HG02852 (cell line): Measurements from ENCODE around the gene UQCR10.
"Not testable (repeated sequence)": the region's sequence is repeated elsewhere in the genome, so short reads cannot be mapped to it uniquely, and the experiment has no call there.

Experiments
- ATAC-seq: cut with Tn5 transposase; IDR thresholded peaks from one replicate; pipeline ENCODE4 v1.9.1; 2021; ENCODE audit warnings: mild to moderate bottlenecking, moderate library complexity; ENCODE audit not compliant: unreplicated experiment

Gene UQCR10

GRCh38 chr22:29737251-29738117, 29.7 kb upstream of the UQCR10 start:
- no peak for ATAC-seq

- ATAC-seq: no peak
Measured at GRCh38 chr22:29738118-29738815, 28.9 kb upstream of the UQCR10 start.

- no peak for ATAC-seq
Measured at GRCh38 chr22:29739346-29739875, 27.8 kb upstream of the UQCR10 start.

- ATAC-seq: no peak
Measured at GRCh38 chr22:29740216-29740615, 27.0 kb upstream of the UQCR10 start.

- ATAC-seq: no peak
Measured at GRCh38 chr22:29741926-29742325, 25.2 kb upstream of the UQCR10 start.

GRCh38 chr22:29742326-29742725, 24.8 kb upstream of the UQCR10 start:
- no peak for ATAC-seq

- ATAC-seq: no peak
Measured at GRCh38 chr22:29744902-29745301, 22.3 kb upstream of the UQCR10 start.

- no peak for ATAC-seq
Measured at GRCh38 chr22:29747832-29748231, 19.3 kb upstream of the UQCR10 start.

GRCh38 chr22:29748248-29748893, 18.8 kb upstream of the UQCR10 start:
- no peak for ATAC-seq

GRCh38 chr22:29750029-29750428, 17.1 kb upstream of the UQCR10 start:
- ATAC-seq: no peak

- ATAC-seq: no peak
Measured at GRCh38 chr22:29750559-29751538, 16.3 kb upstream of the UQCR10 start.

- ATAC-seq: no peak
Measured at GRCh38 chr22:29751669-29752068, 15.5 kb upstream of the UQCR10 start.

GRCh38 chr22:29753808-29754657, 13.1 kb upstream of the UQCR10 start:
- no peak for ATAC-seq

- not testable (repeated sequence) for ATAC-seq
Measured at GRCh38 chr22:29754658-29755395, 12.3 kb upstream of the UQCR10 start.

GRCh38 chr22:29755889-29756288, 11.3 kb upstream of the UQCR10 start:
- ATAC-seq: no peak

GRCh38 chr22:29756341-29756740, 10.8 kb upstream of the UQCR10 start:
- ATAC-seq: no peak

- no peak for ATAC-seq
Measured at GRCh38 chr22:29757096-29757495, 10.1 kb upstream of the UQCR10 start.

GRCh38 chr22:29758068-29758622, 9.0 kb upstream of the UQCR10 start:
- ATAC-seq: no peak
